Germinal center (tissue), 1 donor: Measurements from ENCODE around the gene CELSR1.

ENCODE experiments used
- DNase-seq: peaks from one replicate; pipeline ENCODE4 v3.0.0; 2012; ENCODE audit warnings: mixed read lengths, low spot score

CELSR1 gene

DNA sequence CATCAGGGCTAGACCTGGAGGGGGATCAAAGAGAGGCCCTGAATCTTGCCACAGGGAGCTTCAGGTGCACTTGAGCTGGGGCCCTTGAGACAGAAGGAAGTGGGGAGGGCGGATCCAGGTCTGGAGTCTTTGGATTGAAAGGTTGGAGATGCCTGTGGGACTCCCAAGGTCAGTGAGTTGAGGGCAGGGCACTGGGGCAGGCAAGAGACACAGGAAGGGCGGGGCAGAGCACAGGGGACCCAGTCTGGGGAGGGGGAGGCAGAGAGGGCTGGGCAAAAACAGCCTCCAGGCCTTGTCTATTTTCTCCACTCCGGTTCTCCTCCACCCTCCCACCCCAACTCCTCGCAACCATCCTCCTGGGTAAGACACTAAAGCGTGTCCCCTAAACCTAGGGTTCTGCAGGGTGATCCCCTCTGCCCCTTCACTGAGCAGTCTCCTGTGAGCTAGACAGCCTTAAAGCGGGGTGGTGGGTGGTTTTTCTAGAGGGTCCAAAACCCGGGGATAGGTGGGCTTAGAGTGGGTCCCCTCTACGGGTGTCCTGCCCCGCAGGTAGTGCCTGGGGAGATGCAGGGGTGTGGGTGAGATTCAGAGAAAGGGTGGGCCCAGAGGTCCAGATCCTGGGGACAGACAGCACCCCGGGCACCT, 38.6 kb upstream of the CELSR1 start:
- no peak for DNase-seq

DNA sequence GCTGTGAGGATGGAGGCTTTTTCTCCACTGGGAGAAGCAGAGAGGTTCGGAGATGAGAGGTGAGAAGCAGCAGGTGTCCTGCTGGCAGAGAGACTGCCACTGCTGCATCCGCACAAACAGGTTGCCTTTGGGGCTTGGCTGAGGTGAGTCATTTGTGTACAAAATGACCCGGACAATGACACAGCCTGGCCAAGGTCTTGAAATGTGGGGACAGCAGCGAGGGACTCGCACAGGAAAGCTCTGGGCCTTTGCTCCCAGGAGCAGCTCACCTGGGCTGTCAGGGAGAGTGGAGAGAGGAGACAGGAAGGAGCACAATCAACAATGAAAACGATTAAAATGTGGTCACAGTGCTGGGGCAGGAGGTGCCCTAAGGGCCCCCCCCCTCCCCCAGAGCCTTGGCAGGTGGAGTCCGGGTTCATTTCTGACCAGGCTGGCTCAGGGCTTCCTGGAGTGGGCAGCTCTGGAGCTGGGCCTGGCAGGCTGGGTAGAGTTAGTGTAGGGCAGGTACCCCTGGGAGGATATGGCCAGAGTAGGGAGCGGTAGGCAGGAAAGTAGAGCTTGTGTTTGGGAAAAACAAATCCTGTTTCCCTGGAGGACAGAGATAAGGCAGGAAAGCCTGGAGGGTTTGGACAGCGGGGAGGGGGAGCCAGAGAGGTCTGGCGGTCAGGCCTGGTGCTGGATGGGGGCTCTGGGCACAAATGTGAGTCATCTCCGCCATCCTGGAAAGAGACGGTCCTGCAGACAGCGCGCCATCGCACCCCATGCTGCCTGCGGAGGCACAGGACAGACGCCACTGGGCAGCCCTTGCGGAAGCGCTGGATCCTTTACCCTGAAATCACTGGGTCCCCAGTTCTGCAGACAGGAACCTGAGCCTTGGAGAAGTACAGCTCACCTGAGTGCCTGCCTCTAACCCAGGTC, 37.8 kb upstream of the CELSR1 start:
- DNase-seq = no peak

DNA sequence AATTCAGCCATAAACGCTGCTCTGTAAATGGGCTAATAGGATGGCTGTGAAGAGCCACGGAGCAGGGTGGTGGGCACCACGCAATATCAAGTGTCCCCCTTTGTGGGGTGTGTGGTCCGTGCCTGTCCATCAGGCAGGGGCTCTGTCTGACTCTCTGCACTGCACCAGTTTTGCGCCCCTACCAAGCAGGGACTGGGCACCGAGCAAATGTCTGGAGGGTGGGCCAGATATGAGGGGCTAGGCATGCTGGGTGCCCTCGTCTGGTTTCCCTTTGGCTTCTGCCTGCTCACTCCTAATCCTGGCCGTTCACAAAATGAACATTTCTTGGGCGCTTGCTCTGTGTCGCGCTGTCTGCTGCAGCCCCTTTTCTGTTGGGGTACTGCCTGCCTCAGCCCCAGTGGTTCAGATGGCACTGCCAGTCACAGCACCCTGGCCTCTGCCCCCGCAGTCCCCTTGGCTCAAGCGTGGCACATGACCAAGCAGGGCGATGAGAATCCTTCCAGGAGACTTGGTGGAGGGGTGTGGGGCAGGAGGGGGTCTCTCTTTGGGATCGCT, 37.1 kb upstream of the CELSR1 start:
- DNase-seq = no peak

DNA sequence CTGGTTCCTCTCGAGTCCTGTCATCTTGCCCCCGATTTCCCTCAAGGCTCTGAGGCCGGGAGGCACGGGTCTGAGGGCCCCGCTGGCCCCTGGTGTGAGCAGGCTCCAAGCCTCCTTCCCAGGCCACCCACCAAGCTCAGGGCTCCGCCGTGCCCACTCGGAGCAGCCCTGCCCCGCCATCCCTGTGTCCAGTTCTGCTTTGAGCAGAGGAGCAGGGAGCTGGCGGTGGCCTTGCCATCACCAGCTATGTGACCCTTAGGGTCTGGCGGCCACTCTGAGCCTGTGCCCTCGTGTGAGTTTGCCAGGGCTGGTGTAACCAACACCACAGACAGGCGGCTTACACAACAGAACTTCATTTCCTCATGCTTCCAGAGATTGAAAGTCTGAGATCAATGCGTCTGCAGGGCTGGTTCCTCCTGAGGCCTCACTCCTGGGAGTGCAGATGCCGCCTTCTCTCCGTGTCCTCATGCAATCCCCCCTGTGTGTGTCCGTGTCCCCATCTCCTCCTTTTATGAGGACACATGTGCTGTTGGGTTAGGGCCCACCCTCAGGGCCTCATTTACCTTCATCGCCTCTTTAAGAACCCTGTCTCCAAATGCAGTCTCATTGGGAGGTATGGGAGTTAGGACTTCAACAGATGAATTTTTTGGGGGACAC, 36.5 kb upstream of the CELSR1 start:
- DNase-seq = no peak

DNA sequence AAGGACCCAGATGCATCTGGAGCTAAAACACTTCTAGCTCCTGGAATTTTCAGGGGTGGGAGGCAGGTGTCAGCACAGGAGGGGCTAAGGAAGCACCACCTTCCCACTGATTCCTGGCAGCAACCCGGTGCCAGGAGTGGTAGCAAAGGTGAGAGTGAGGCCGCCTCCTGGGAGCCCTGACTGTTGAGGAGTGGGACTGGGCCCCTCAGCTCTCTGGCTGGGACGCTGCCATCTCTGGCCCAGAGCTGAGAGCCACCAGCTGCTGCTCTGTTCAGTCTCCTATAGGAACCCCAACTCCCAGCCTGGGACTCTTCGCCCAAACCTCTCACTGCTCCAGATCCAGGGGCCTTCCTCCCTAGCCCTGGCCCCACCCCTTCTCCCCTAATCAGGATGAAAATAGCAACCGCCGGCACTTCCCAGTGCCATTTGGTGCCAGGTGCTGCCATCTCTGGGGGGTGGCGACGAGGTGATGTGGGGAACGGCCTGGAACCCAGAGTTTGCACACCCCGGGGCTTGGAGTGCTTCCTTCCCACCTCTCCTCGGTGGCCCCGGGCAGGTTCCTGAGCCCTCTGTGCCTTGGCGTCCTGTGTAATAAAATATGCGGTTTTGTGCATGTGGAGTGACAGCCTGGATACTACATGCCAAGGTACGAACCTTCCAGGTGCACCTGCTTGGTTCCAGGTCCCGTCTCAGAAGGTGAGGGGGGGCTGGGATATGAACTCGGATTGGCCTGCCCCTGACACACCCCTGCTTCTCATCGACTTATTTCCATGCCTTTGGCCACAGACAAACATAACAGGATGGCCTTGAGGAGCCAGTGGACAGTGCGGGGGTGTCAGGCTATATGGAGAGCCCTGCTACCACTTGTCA, 35.7 kb upstream of the CELSR1 start:
- no peak for DNase-seq

DNA sequence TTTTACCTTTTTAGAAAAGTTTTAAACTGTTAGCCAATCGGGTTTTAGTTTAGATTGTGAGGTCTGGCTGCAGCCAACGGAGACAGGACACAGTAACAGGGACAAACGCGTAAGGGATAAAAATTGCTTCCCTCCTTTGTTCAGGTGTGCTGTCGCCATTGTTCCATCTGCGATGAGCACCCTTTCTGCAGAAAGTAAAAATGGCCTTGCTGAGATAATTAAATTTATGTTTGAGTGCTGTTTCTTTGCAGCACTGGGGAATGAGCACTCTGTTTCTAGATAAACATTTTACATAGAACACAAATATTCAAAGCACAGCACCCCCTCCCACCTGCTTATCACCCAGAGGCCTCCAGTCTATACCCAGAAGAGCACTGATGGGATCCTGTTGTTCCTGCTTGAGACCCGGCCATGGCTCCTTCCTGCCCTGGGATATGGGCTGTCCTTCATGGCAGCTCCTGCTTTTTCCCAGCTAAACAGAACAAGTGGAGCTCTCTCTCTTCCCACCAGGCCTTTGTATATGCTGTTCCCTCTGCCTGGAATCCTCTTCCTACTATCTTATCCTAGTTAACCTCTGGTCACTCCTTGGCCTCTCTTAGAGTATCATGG, 34.3 kb upstream of the CELSR1 start:
- no peak for DNase-seq

DNA sequence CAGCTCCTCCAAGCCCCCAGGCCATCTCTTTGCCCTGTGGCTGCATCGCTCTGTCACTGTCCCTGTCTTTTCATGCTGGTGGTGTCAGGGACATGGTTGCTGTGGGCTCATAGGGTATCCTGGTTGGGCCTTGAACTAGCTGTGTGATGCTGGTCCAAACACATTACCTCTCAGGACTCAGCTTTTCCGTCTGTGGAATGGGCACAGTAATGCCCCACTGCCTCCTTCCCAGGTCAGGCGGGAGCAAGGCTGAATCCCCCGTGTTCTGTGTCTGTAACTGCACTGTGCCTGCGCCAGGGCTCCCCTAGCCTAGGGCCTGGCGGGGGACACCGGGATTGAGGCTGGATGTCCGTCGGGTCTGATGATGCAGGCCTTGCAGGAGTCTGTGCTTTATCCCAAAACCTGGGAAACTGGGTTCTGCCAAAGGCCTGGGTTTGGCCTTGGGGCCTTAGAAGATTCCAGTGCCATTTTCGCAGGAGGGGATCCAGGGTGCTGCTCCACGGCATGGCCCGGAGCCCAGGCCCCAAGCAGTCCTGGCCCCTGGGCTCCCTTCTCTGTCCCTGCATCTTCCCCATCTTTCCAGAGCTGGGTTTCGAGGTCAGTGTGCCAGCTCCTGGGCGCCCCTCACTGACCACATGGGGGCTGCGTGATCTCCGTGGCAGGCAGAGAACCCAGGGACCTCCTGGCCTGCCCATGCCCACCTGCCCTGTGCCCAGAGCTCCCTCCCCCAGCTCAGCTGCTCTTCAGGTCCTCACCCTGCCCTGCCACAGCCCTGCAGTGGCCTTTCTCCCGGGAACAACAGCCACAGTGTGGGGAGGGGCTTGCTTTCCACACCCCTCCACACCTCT, 32.7 kb upstream of the CELSR1 start:
- no peak for DNase-seq

DNA sequence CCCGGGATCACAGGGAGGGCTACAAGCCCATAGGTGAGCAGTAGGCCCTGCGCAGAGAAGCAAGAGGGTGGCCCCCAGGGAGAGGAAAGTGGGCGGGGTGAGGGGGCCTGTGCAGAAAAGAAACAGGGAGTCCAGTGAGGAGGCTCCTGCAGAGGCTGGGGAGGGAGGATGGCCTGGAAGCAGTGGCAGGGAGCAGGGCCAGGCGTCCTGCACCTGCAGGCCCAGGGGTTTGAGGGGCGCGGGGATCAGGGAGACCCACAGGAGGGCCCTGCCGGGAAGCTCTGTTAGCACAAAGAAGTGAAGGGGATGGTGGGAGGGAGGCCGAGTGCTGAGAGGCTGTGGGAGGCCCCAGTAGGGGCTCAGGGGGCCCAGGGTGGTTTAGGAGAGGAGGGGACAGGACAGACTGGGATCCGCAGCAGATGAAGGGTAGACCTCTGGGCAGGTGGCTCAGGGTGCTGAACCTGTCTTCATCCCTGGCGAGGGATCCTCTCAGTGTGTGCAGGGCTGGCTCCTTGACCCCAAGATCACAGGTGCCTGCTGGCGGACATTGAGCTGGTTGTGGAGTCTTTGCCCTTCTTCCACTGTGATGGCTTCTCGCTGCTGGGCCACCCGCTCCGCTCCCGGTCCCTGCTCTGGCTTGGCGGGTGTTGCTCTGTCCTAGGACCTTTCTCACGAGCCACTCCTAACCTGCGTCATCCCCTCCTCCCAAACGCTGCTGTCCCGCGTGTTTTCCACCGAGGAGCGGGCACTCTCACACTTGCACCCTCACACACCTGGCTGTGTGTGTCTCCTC, 31.8 kb upstream of the CELSR1 start:
- no peak for DNase-seq

DNA sequence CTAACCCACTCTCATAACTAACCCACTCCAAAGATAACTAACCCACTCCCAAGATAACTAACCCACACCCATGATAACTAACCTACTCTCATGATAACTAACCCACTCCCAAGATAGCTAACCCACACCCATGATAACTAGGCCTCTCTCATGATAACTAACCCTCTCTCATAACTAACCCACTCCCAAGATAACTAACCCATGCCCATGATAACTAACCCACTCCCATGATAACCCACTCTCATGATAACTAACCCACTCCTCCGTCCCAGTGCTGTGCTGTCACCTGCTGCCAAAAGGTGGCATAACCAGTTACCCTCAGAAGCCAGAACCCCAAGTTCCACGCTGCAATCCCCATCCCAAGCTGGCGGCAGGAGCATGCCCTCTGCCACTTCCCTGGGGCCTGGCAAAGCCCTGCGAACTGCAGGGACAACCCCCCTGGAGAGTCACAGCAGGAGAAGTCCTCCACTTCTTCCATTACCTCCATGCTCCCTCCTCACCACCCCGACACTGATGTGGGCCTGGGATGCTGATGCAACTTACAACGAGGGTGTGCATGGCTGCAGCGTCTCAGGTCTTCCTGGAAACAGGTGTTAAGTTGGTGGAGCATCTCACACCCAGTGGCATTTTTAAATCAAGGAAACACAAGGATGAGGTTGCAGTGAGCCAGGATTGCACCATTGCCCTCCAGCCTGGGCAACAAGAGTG, 30.8 kb upstream of the CELSR1 start:
- DNase-seq = no peak

DNA sequence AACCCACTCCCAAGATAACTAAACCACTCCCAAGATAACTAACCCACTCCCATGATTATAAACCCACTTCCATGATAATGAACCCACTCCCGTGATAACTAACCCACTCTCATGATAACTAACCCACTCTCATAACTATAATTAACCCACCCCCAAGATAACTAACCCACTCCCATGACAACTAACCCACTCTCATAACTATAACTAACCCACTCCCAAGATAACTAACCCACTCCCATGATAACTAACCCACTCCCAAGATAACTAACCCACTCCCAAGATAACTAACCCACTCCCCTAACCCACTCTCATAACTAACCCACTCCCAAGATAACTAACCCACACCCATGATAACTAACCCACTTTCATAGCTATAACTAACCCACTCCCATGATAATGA, 30.1 kb upstream of the CELSR1 start:
- DNase-seq = no peak

DNA sequence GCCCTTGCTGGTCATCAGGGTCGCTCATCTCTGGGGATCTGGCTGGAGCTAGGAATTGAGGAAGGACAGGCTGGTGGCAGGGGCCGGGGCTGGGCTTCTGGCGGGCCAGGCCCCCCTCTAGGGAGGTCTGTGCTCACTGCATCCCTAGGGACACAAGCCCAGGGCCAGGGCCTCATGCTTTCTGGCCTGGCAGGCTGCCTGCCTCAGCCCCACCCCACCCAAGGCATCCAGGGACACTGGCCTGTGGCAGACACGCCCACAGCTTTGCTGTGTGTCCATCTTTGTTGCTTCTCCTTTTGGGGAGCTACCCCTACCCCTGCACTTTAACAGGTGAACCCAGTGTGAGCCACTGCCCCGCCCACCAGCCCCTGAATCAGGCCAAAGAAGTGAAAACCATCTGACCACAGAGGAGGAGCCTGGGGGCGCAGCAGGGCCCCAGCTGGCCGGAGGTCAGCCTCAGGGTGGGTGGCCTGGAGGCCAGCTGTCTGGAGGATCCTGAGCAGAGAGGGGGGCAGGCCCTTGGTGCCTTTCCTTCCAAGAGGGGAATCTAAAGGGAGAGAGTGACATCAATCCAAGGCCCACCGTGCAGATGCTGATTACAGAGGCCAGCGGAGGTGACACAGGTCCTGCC, 26.8 kb upstream of the CELSR1 start:
- DNase-seq = no peak

DNA sequence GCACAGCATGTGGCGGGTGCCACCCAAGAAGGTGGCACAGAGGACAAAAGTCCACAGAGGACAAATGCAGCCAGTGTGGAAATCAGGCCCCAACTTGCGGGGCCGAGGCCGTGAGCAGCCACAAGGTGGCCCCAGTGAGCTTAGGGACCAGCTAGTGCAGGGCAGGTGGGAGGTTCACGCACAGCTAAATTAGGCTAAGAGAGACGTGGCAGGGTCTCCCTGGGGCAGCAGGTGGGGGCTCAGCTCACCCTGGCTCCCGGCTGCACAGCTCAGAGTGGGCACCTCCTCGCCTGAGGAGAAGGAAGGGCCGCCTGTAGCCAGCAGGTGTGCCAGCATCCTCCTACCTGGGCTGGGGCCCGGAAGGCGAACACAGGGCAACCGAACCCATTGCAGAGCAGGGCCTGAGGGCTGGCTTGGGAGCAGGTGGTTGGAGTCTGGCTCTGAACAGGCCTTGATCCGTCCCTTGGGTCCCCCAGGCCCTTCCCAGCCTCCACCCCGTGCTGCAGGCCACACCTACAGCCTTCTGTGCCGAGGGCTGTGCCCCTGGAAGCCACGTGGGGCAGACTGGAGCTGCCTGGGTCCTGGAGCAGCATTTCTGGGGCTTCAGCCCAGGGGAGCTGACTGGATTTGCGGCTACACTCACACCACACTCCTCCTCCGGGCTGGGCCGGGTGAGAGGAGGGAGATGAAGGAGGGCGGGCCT, 26.1 kb upstream of the CELSR1 start:
- peak; percentile 83 for DNase-seq

DNA sequence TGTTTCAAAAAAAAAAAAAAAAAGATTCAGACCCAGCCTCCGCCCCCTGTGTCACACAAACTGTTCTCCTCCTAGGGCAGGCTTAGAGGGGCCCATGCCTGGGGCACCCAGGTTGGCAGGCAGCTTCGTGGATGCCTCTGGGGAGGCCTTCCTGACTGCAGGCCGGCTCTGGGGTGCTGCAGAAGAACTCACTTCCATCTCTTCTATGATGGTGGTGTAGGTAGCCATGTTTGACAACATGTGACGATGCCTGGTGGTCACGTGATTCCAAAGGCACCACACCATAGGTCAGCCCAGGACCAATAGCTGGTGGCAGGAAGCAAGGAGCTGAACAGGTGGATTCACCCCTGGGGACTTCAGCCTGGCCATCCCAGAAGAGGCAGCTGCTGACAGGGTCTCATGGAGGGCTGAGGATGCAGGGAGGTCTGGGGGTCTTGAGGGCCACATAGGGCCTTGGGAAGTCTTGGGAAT, 24.1 kb upstream of the CELSR1 start:
- DNase-seq = peak; percentile 42

DNA sequence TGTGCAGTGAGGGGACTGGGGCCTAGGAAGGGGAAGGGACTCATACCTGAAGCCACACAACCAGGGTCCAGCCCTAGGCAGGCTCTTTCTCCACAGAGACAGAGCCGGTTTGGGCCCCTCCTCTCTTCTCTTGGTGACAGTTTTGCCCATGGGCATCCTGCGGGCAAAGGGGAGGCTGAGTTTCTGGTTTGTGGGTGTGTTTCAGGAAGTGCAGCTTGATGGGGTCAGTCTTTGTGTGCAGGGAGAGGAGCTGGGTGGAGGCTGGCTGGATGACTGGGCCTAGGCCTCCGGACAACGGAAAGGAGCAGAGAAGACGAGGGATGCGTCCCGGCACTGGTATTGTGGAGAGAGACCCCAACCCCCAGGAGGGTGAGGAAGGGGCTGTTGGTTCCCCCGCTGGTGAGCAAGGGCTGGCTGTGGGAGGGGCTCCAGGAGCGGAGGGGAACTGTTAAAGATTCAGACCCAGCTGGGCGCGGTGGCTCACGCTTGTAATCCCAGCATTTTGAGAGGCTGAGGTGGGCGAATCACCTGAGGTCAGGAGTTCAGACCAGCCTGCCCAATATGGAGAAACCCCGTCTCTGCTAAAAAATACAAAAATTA, 23.4 kb upstream of the CELSR1 start:
- DNase-seq = no peak

DNA sequence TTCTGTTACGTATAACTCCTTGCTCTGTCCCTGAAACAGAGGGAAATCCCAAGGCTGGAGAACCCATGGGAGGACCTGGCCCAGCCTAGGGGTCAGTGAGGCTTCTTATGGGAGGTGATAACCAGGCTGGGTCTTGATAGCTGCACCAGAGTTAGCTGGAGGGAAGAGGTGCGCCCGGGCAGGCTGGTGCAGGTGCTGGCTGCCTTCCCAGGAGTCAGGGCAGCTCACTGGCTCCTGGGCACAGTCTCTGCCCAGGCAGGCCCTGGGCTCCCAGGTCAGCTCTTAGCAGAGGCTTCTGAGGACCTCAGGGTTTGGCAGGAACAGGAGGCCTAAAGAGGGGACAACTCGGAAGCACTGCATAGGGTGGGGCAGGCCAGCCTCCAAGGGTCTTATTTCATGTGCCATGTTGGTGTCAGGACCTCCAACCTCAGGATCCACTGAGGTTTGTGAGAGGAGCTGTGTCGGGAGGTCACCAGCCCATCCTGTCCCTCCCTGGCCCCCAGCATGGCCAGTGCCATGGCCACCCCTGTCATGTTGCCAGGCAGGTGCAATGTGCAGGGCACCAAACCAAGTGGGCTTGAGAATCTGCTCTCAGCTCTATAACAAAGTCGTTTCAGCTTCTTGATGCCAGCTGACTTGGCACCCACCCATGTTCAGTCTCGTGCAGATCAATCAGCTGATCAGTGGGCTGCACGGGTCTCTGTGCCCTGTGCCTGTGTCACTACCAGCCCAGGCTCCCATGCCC, 20.5 kb upstream of the CELSR1 start:
- no peak for DNase-seq

DNA sequence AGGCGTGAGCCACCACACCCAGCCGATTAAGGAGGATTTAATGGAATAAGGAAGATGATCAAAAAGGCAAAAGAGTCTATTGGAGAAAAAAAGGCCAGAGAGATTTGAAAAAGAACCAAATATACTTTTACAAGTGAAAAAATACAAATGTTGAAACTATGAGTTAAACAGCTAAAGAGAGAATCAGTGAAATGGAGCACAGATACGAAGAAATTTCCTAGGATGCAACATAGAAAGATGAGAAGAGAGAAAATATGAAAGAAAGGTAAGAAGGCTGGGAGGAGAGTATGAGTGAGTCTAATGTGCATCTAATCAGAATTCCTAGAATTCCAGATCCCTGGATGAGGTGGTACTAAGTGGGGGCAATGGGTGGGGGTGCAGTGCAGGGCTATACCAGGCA, 19.4 kb upstream of the CELSR1 start:
- no peak for DNase-seq
